Breast epithelium (tissue), 3 donors: ENCODE data around the gene TSPYL2.

Experiments used
- POLR2A ChIP-seq: fragments of 450-650 bp; IDR thresholded peaks from one replicate; pipeline ENCODE4 v1.6.1; 2016; ENCODE audit warnings: antibody characterized with exemption, mild to moderate bottlenecking, moderate library complexity
- POLR2AphosphoS5 ChIP-seq, 3 donors: sonication (generic); formaldehyde crosslinking; IDR thresholded peaks; one replicate each; pipeline ENCODE4 v1.6.1; 2017; ENCODE audit warnings: antibody characterized with exemption in 3 of 3
- TF ChIP-seq, protein P1 (sequence below), 3 donors: fragments of 450-650 bp; IDR thresholded peaks; one replicate each; pipeline ENCODE4 v1.5.1; 2016 to 2017; ENCODE audit warnings: antibody characterized with exemption in 3 of 3, mild to moderate bottlenecking in 3 of 3, moderate library complexity in 3 of 3

DNA sequence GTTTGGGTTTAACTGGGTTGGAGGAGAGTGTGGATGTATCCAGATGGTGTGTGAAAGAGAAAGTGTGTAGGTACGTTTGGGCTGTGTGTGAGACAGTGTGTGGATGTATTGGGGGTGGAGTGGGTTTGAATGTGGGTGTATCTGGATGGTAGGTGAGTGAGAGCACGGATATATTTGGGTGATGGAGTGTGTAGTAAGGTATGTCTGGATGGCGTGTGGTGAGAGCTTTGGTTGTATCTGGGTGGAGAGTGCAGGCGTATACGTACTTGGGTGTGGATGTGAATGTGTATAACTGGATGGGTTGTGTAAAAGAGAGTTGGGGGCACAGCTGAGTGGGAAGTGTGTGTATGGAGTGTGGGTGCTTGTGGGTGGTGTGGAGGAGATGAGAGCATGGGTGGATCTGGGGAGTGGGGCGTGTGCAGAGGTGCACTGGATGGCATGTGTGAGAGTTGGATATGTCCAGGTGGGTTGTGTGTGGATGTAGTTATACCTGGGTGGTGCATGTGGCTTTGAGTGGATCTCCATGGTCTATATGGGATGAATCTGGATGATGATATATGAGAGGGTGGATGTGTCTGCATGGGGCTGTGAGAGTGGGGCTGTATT lies 26.8 kb upstream of the TSPYL2 start:
- TF ChIP-seq POLR2AphosphoS5 (IDR thresholded peaks at IDR 0.05) (no peak), POLR2A (no peak)
- TF ChIP-seq, protein P1, sequence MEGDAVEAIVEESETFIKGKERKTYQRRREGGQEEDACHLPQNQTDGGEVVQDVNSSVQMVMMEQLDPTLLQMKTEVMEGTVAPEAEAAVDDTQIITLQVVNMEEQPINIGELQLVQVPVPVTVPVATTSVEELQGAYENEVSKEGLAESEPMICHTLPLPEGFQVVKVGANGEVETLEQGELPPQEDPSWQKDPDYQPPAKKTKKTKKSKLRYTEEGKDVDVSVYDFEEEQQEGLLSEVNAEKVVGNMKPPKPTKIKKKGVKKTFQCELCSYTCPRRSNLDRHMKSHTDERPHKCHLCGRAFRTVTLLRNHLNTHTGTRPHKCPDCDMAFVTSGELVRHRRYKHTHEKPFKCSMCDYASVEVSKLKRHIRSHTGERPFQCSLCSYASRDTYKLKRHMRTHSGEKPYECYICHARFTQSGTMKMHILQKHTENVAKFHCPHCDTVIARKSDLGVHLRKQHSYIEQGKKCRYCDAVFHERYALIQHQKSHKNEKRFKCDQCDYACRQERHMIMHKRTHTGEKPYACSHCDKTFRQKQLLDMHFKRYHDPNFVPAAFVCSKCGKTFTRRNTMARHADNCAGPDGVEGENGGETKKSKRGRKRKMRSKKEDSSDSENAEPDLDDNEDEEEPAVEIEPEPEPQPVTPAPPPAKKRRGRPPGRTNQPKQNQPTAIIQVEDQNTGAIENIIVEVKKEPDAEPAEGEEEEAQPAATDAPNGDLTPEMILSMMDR (IDR thresholded peaks at IDR 0.05) = no peak
